H9 (cell line): Measurements from ENCODE around the gene BAG2. TPM values are rescaled to one million over a fixed set of nuclear protein-coding genes. Genes with fewer than 3 reads are reported as not detected.

Source experiments
- DNase-seq: peaks from one replicate; pipeline ENCODE4 v3.0.0-alpha.2; 2017
- H2AFZ ChIP-seq: one replicate; pipeline ENCODE4 v1.6.1; 2013; ENCODE audit warnings: mild to moderate bottlenecking, low read length, control low read depth, moderate library complexity
- H2AK5ac ChIP-seq: 2 replicates; pipeline ENCODE4 v1.6.1; 2013; ENCODE audit warnings: low read length, control low read depth, mixed read lengths; ENCODE audit not compliant: insufficient read length
- H2BK120ac ChIP-seq: one replicate; pipeline ENCODE4 v1.6.1; 2013; ENCODE audit warnings: low read depth, mild to moderate bottlenecking, low read length, control low read depth, inconsistent platforms; ENCODE audit not compliant: poor library complexity, severe bottlenecking
- H2BK12ac ChIP-seq: 2 replicates; pipeline ENCODE4 v1.6.1; 2013; ENCODE audit warnings: low read length, control low read depth, mixed read lengths, low read depth; ENCODE audit not compliant: insufficient read length
- H2BK15ac ChIP-seq: 2 replicates; pipeline ENCODE4 v1.6.1; 2013; ENCODE audit warnings: low read depth, low read length, control low read depth
- H2BK20ac ChIP-seq: one replicate; pipeline ENCODE4 v1.6.1; 2013; ENCODE audit warnings: low read depth, mild to moderate bottlenecking, low read length, control low read depth, inconsistent platforms; ENCODE audit not compliant: poor library complexity, severe bottlenecking
- H2BK5ac ChIP-seq: 2 replicates; pipeline ENCODE4 v1.6.1; 2013; ENCODE audit warnings: low read length, control low read depth, mixed read lengths; ENCODE audit not compliant: insufficient read length
- H3K14ac ChIP-seq: 2 replicates; pipeline ENCODE4 v1.6.1; 2013; ENCODE audit warnings: low read length, control low read depth; ENCODE audit not compliant: insufficient read depth
- H3K18ac ChIP-seq: 2 replicates; pipeline ENCODE4 v1.6.1; 2013; ENCODE audit warnings: low read depth, mild to moderate bottlenecking, mixed read lengths, low read length, control low read depth; ENCODE audit not compliant: insufficient read length
- H3K23ac ChIP-seq: 2 replicates; pipeline ENCODE4 v1.6.1; 2013; ENCODE audit warnings: low read length, control low read depth, mixed read lengths, low read depth; ENCODE audit not compliant: insufficient read length
- H3K23me2 ChIP-seq: 2 replicates; pipeline ENCODE4 v1.6.1; 2013; ENCODE audit warnings: low read depth, mild to moderate bottlenecking, mixed read lengths, low read length, control low read depth; ENCODE audit not compliant: insufficient read length, poor library complexity, severe bottlenecking
- H3K27ac ChIP-seq: 2 replicates; pipeline ENCODE4 v1.5.1; 2013; ENCODE audit warnings: low read length, control low read depth, mixed read lengths, low read depth; ENCODE audit not compliant: insufficient read length
- H3K27me3 ChIP-seq: 2 replicates; pipeline ENCODE4 v1.6.1; 2013; ENCODE audit warnings: low read length, control low read depth, inconsistent platforms; ENCODE audit not compliant: insufficient read depth
- H3K4ac ChIP-seq: 2 replicates; pipeline ENCODE4 v1.6.1; 2013; ENCODE audit warnings: low read depth, mild to moderate bottlenecking, control low read depth, inconsistent platforms, low read length, moderate library complexity
- H3K4me1 ChIP-seq: 2 replicates; pipeline ENCODE4 v1.6.1; 2013; ENCODE audit warnings: low read length, control low read depth, inconsistent platforms; ENCODE audit not compliant: insufficient read depth
- H3K4me2 ChIP-seq: 2 replicates; pipeline ENCODE4 v1.6.1; 2013; ENCODE audit warnings: low read length, control low read depth, mixed read lengths; ENCODE audit not compliant: insufficient read length, insufficient read depth
- H3K56ac ChIP-seq: 2 replicates; pipeline ENCODE4 v1.6.1; 2013; ENCODE audit warnings: low read depth, mild to moderate bottlenecking, mixed read lengths, low read length, control low read depth; ENCODE audit not compliant: insufficient read length
- H3K79me1 ChIP-seq: 2 replicates; pipeline ENCODE4 v1.6.1; 2013; ENCODE audit warnings: low read depth, mild to moderate bottlenecking, moderate library complexity, low read length, control low read depth, inconsistent platforms; ENCODE audit not compliant: insufficient read depth, poor library complexity, severe bottlenecking
- H3K79me2 ChIP-seq: 2 replicates; pipeline ENCODE4 v1.6.1; 2013; ENCODE audit warnings: low read length, control low read depth, inconsistent platforms; ENCODE audit not compliant: insufficient read depth
- H3K9ac ChIP-seq: 2 replicates; pipeline ENCODE4 v1.6.1; 2013; ENCODE audit warnings: low read length, control low read depth, mixed read lengths; ENCODE audit not compliant: insufficient read length; ENCODE audit errors: extremely low read depth
- H3K9me3 ChIP-seq: one replicate; pipeline ENCODE4 v1.6.1; 2013; ENCODE audit warnings: low read depth, low read length, inconsistent platforms; ENCODE audit not compliant: control insufficient read depth
- H3T11ph ChIP-seq: one replicate; pipeline ENCODE4 v1.6.1; 2013; ENCODE audit warnings: mild to moderate bottlenecking, low read length, control low read depth, inconsistent platforms
- H4K20me1 ChIP-seq: one replicate; pipeline ENCODE4 v1.6.1; 2013; ENCODE audit not compliant: control insufficient read depth, insufficient read length, insufficient read depth
- H4K5ac ChIP-seq: 2 replicates; pipeline ENCODE4 v1.6.1; 2013; ENCODE audit warnings: low read depth, mild to moderate bottlenecking, mixed read lengths, low read length, control low read depth; ENCODE audit not compliant: insufficient read length
- H4K8ac ChIP-seq: replicated peaks from 2 replicates; pipeline ENCODE4 v1.6.1; 2013; ENCODE audit warnings: low read length, control low read depth, mixed read lengths, low read depth; ENCODE audit not compliant: insufficient read length
- H4K91ac ChIP-seq: 2 replicates; pipeline ENCODE4 v1.6.1; 2013; ENCODE audit warnings: low read depth, mild to moderate bottlenecking, moderate library complexity, mixed read lengths, low read length, control low read depth; ENCODE audit not compliant: insufficient read length
- H3K27ac Mint-ChIP-seq, 3 experiments: 2 replicates in 2 of 3; 3 replicates in 1 of 3; pipeline ENCODE4 v1.8.0; 2020 to 2021; ENCODE audit warnings: mixed read lengths in 3 of 3, mild to moderate bottlenecking in 1 of 3, moderate library complexity in 1 of 3
- H3K27me3 Mint-ChIP-seq: 2 replicates; pipeline ENCODE4 v1.8.0; 2021; ENCODE audit warnings: low read depth, mild to moderate bottlenecking, moderate library complexity, mixed read lengths
- H3K36me3 Mint-ChIP-seq, 3 experiments: 2 replicates in 2 of 3; 3 replicates in 1 of 3; pipeline ENCODE4 v1.8.0; 2020 to 2021; ENCODE audit warnings: low read depth in 3 of 3, mixed read lengths in 3 of 3; ENCODE audit not compliant: insufficient read depth in 1 of 3
- H3K4me1 Mint-ChIP-seq, 2 experiments: 2 replicates each; pipeline ENCODE4 v1.8.0; 2020; ENCODE audit warnings: mixed read lengths in 2 of 2
- H3K4me3 Mint-ChIP-seq, 2 experiments: 2 replicates in 1 of 2; 3 replicates in 1 of 2; pipeline ENCODE4 v1.8.0; 2020 to 2021; ENCODE audit warnings: mild to moderate bottlenecking in 2 of 2, mixed read lengths in 2 of 2, moderate library complexity in 1 of 2
- H3K9me3 Mint-ChIP-seq, 2 experiments: 2 replicates in 1 of 2; 3 replicates in 1 of 2; pipeline ENCODE4 v1.8.0; 2020; ENCODE audit warnings: mild to moderate bottlenecking in 2 of 2, mixed read lengths in 2 of 2, moderate library complexity in 1 of 2
- WGBS: extraction: QIAGEN DNeasy Blood & Tissue Kit; methylation state at CpG from one replicate; pipeline ENCODE4 v1.1.7; 2013; ENCODE audit warnings: missing lambda C conversion rate, low lambda C conversion rate, mixed read lengths; ENCODE audit not compliant: insufficient read length; ENCODE audit errors: extremely low coverage; 5-methylcytosine and 5-hydroxymethylcytosine counted together
- total RNA-seq: library from RNA; stranded (reverse); gene quantifications from 2 replicates; pipeline ENCODE4 v1.2.1, GENCODE V29; 2021
- TF ChIP-seq, protein P1 (sequence below): fragments of 200-600 bp; sonication (generic); conservative IDR thresholded peaks from 3 replicates; pipeline ENCODE4 v1.8.0; 2021; ENCODE audit warnings: antibody characterized with exemption, mild to moderate bottlenecking

Gene BAG2
- total RNA-seq, 1 experiment from 2014 or later = 8.4 TPM

DNA sequence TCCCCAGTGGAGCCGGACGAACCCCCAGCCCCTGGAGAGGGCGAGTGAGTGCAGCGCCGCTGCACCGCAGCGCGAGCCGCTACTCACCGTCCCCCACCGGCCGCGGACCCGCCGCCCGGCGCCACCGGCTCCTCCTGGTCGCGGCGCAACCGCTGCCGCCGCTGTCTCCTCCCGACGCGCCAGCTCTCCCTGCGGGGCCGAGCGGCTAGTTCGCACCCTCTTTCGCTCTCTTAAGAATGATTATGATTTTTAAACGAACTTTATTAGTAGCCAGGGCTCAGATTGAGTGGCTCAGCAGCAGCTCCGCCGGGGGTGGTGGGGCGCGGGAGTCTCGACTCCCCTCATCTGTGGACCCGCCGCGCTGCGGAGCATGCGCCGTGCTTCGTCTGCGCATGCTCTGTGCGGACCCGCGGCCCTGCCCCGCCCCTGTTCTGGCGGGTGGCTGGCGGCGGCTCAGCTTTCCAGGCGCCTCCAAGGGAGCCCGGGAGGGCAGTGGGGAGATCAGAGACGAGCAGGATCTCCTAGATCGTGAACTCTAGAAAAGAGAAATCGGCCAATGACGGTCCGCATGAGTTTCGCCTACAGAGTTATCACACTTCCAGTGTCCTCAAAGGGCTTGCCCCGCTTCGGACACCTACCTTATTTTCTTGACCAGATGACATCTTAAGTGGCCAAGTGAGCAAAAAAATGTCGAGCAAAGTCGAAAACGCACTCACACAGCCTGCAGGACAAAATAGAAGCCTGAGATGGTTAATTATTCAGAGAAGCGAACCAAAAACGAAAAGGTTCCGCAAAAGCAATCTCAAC is 50.0 kb downstream of the BAG2 start, which contains the start of gene RAB23:
RAB23 (minus strand) TSS at position 372 of the 807 bp plus-strand sequence. CDS start 11,927 bp downstream, outside the sequence.
- WGBS = no CpG with 5 or more reads among the region's 69 CpGs
- no peak within 1 kb of the TSS for H3K27ac ChIP-seq
- peak within 1 kb of the TSS; percentile 70 for H2AFZ ChIP-seq
- H3T11ph ChIP-seq = no peak within 1 kb of the TSS
- Mint-ChIP-seq H3K36me3 (peaks cover 8 to 23% (median 9%) of the 10 kb centered on the region in 3 experiments), H3K9me3 (peaks cover 0 to 10% of the 10 kb centered on the region in 2 experiments; a peak in 2 of 5 replicates), H3K27me3 (no peaks in the 10 kb centered on the region; the same call in 1 of the 2 replicates), H3K27ac (peak within 1 kb of the TSS; percentile 97 to 100 (median 99)), H3K4me1 (peaks cover 40 to 41% of the 10 kb centered on the region in 2 experiments), H3K4me3 (peak within 1 kb of the TSS; percentile 92 to 99)
- H2BK20ac ChIP-seq = no peak within 1 kb of the TSS
- H3K9me3 ChIP-seq = no peaks in the 10 kb centered on the region
- no peak within 1 kb of the TSS for H4K91ac ChIP-seq
- H3K4ac ChIP-seq = no peak within 1 kb of the TSS
- peak within 1 kb of the TSS; percentile 10 for H3K18ac ChIP-seq
- peaks cover 5% of the 10 kb centered on the region; the same call in 1 of the 2 replicates for H3K79me2 ChIP-seq
- no peak within 1 kb of the TSS for H3K56ac ChIP-seq
- no peak within 1 kb of the TSS for H2BK15ac ChIP-seq
- peak within 1 kb of the TSS; percentile 67; the same call in 1 of the 2 replicates for H3K14ac ChIP-seq
- H3K4me1 ChIP-seq = no peaks in the 10 kb centered on the region
- no peak within 1 kb of the TSS for H4K8ac ChIP-seq
- H3K27me3 ChIP-seq = no peaks in the 10 kb centered on the region
- peak within 1 kb of the TSS; percentile 44 for H3K4me2 ChIP-seq
- no peak within 1 kb of the TSS for H4K5ac ChIP-seq
- DNase-seq = peak; percentile 91
- H2BK12ac ChIP-seq = no peak within 1 kb of the TSS
- no peaks in the 10 kb centered on the region for H3K23me2 ChIP-seq
- H3K23ac ChIP-seq = no peak within 1 kb of the TSS
- no peak within 1 kb of the TSS for H2AK5ac ChIP-seq
- no peaks in the 10 kb centered on the region for H4K20me1 ChIP-seq
- peak within 1 kb of the TSS; percentile 71 for H3K9ac ChIP-seq
- no peak within 1 kb of the TSS for H2BK5ac ChIP-seq
- TF ChIP-seq, protein P1, sequence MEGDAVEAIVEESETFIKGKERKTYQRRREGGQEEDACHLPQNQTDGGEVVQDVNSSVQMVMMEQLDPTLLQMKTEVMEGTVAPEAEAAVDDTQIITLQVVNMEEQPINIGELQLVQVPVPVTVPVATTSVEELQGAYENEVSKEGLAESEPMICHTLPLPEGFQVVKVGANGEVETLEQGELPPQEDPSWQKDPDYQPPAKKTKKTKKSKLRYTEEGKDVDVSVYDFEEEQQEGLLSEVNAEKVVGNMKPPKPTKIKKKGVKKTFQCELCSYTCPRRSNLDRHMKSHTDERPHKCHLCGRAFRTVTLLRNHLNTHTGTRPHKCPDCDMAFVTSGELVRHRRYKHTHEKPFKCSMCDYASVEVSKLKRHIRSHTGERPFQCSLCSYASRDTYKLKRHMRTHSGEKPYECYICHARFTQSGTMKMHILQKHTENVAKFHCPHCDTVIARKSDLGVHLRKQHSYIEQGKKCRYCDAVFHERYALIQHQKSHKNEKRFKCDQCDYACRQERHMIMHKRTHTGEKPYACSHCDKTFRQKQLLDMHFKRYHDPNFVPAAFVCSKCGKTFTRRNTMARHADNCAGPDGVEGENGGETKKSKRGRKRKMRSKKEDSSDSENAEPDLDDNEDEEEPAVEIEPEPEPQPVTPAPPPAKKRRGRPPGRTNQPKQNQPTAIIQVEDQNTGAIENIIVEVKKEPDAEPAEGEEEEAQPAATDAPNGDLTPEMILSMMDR = no peak; the same call in 2 of the 3 replicates
- H2BK120ac ChIP-seq = no peak within 1 kb of the TSS
- peaks cover 2% of the 10 kb centered on the region for H3K79me1 ChIP-seq
